HCT116 (cell line): ENCODE measurements around the gene GARNL3.

Experiments
- EZH2phosphoT487 ChIP-seq: fragments of 200-600 bp; IDR thresholded peaks from 2 replicates; pipeline ENCODE4 v1.6.1; 2018; ENCODE audit warnings: antibody characterized with exemption, borderline replicate concordance
- POLR2A ChIP-seq: IDR thresholded peaks from 2 replicates; pipeline ENCODE4 v1.7.0; 2011; ENCODE audit warnings: borderline replicate concordance; ENCODE audit not compliant: insufficient read depth, insufficient read length; ENCODE audit errors: extremely low read depth
- RAD21 ChIP-seq: IDR thresholded peaks from 2 replicates; pipeline ENCODE4 v1.6.1; 2012; ENCODE audit warnings: low read depth, mild to moderate bottlenecking
- SIN3A ChIP-seq: IDR thresholded peaks from 2 replicates; pipeline ENCODE4 v1.6.1; 2012; ENCODE audit warnings: low read depth
- SP1 ChIP-seq: IDR thresholded peaks from 2 replicates; pipeline ENCODE4 v1.6.1; 2012; ENCODE audit warnings: low read depth
- SRF ChIP-seq: IDR thresholded peaks from 2 replicates; pipeline ENCODE4 v1.6.1; 2012; ENCODE audit warnings: low read depth
- ZNF274 ChIP-seq: fragments of 200-500 bp; sonication (Bioruptor generic); IDR thresholded peaks from 2 replicates; pipeline ENCODE4 v1.6.1; 2014; ENCODE audit warnings: mild to moderate bottlenecking, low read depth, low read length, inconsistent platforms
- TF ChIP-seq, protein P1 (sequence below), 3 experiments: fragments of 200-600 bp in 1 of 3; sonication (generic) in 1 of 3; IDR thresholded peaks in 2 of 3; conservative IDR thresholded peaks in 1 of 3; 2 replicates each; pipeline ENCODE4 v1.5.1; 2012 to 2017; ENCODE audit warnings: low read depth in 2 of 3, low read length in 2 of 3, antibody characterized with exemption in 1 of 3, borderline replicate concordance in 1 of 3, control low read depth in 1 of 3, mild to moderate bottlenecking in 1 of 3, mixed read lengths in 1 of 3, mixed run types in 1 of 3, moderate library complexity in 1 of 3; ENCODE audit not compliant: insufficient read depth in 1 of 3

GRCh38 chr9:127277770-127278169 is 13.2 kb downstream of the GARNL3 start:
- TF ChIP-seq ZNF274 (no peak), EZH2phosphoT487 (no peak), SRF (no peak), RAD21 (no peak), POLR2A (no peak), SP1 (no peak), SIN3A (no peak)
- TF ChIP-seq, protein P1, sequence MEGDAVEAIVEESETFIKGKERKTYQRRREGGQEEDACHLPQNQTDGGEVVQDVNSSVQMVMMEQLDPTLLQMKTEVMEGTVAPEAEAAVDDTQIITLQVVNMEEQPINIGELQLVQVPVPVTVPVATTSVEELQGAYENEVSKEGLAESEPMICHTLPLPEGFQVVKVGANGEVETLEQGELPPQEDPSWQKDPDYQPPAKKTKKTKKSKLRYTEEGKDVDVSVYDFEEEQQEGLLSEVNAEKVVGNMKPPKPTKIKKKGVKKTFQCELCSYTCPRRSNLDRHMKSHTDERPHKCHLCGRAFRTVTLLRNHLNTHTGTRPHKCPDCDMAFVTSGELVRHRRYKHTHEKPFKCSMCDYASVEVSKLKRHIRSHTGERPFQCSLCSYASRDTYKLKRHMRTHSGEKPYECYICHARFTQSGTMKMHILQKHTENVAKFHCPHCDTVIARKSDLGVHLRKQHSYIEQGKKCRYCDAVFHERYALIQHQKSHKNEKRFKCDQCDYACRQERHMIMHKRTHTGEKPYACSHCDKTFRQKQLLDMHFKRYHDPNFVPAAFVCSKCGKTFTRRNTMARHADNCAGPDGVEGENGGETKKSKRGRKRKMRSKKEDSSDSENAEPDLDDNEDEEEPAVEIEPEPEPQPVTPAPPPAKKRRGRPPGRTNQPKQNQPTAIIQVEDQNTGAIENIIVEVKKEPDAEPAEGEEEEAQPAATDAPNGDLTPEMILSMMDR (IDR thresholded peaks at IDR 0.05 in 2 of 3, conservative IDR thresholded peaks at IDR 0.05 in 1 of 3; ENCODE audit: borderline replicate concordance in 1 of 3, insufficient read depth in 1 of 3, low read depth in 2 of 3, low read length in 2 of 3), result no peak
